Psoas muscle (tissue), 8 donors: Measurements from ENCODE around the gene SRF. TPM values are rescaled to one million over a fixed set of nuclear protein-coding genes. Genes with fewer than 3 reads are reported as not detected.

ENCODE experiments used
- ATAC-seq, 4 donors: fragments of 200-7000 bp; cut with Tn5 transposase; one replicate each; pipeline ENCODE4 v1.9.1; 2020; ENCODE audit warnings: moderate library complexity in 3 of 4, mild to moderate bottlenecking in 2 of 4
- DNase-seq, 2 donors: peaks; one replicate each; pipeline ENCODE4 v3.0.0-alpha.2; 2020
- H3K27ac ChIP-seq: fragments of 200-600 bp; one replicate; pipeline ENCODE4 v1.8.0; 2022
- H3K27me3 ChIP-seq, 3 donors: fragments of 200-600 bp in 1 of 3; one replicate each; pipeline versions ENCODE4 v1.6.1 to v1.8.0; 2013 to 2022; ENCODE audit warnings: low read length in 2 of 3, mild to moderate bottlenecking in 2 of 3, moderate library complexity in 1 of 3; ENCODE audit not compliant: insufficient read depth in 3 of 3
- H3K36me3 ChIP-seq, 2 donors: fragments of 200-600 bp in 1 of 2; one replicate each; pipeline versions ENCODE4 v1.6.1 to v1.8.0; 2013 to 2022; ENCODE audit warnings: low read depth in 1 of 2, mild to moderate bottlenecking in 1 of 2, moderate library complexity in 1 of 2; ENCODE audit not compliant: insufficient read depth in 1 of 2
- H3K4me1 ChIP-seq: fragments of 200-600 bp; one replicate; pipeline ENCODE4 v1.8.0; 2022
- H3K4me3 ChIP-seq: fragments of 200-600 bp; one replicate; pipeline ENCODE4 v1.8.0; 2022; ENCODE audit warnings: mild to moderate bottlenecking
- H3K9me3 ChIP-seq: fragments of 200-600 bp; one replicate; pipeline ENCODE4 v1.8.0; 2022
- CTCF ChIP-seq: fragments of 200-600 bp; IDR thresholded peaks from one replicate; pipeline ENCODE4 v1.8.0; 2022; ENCODE audit warnings: antibody characterized with exemption
- WGBS, 3 donors: extraction: QIAGEN DNeasy Blood & Tissue Kit; methylation state at CpG; one replicate each; pipeline versions ENCODE4 v1.1.6 to v1.1.7; 2013; 5-methylcytosine and 5-hydroxymethylcytosine counted together
- intact Hi-C, 2 donors: fragments of 100-400 bp; cut with DNase I; formaldehyde crosslinking; loops; one replicate each; pipeline versions ENCODE4 v1.11.0 to v1.14.2; 2022
- polyA plus RNA-seq, 3 donors: library from polyadenylated mRNA; stranded (reverse); fragments of 200-250 nt; gene quantifications; one replicate each; pipeline ENCODE4 v1.2.3, GENCODE V29; 2013
- total RNA-seq, 4 donors: library from RNA; stranded (reverse); fragmentation: NEBNext Ultra II Directional in 2 of 4; extraction: Animal tissue kit (Norgen Biotek cat#: 25700) in 2 of 4; gene quantifications; one replicate each; pipeline versions ENCODE4 v1.2.1 to v1.2.4, GENCODE V29; 2021 to 2023
- donor health status: healthy with polysubstance abuse.
- donor health status: DM: no; HTN: no; CAD: no; lungs with moderate emphysema.
- donor health status: Bipolar disorder and iron deficiency.
- donor health status: healthy.
- donor health status: DM: yes; HTN: yes; CAD: no.
- donor health status: DM: no; HTN: no; CAD: no.
- donor health status: DM: no; HTN: no; CAD: no.
- donor health status: DM: yes; HTN: yes; CAD: no.

The SRF gene
- total and polyA plus RNA-seq, 7 donors = 26.3 to 57.7 (median 39.3) TPM

- 58 to 64% (median 63%) methylated on average over 17 of the region's 17 CpGs for WGBS, 3 donors
- TF ChIP-seq CTCF = no peak
- peak overlapping the region; percentile 71 for H3K4me3 ChIP-seq
- intact Hi-C loops = no loop called here
- DNase-seq (peak in 1 of 2 donors; percentile 32), ATAC-seq (peak in 1 of 4 donors; percentile 9)
- peaks cover 0 to 6% (median 0%) of the 10 kb centered on the region in 3 donors for H3K27me3 ChIP-seq
- peaks cover 14% of the 10 kb centered on the region for H3K4me1 ChIP-seq
- H3K27ac ChIP-seq = peak overlapping the region; percentile 73
- H3K36me3 ChIP-seq = peaks cover 0 to 13% of the 10 kb centered on the region in 2 donors
- H3K9me3 ChIP-seq = no peaks in the 10 kb centered on the region
Measured at GRCh38 chr6:43229803-43230620, 58.9 kb downstream of the SRF start.

GRCh38 chr6:43231053-43231452 lies 60.0 kb downstream of the SRF start:
- no peak for TF ChIP-seq CTCF
- ATAC-seq (no peak), DNase-seq (peak in 1 of 2 donors; percentile 16)
- no peak overlapping the region for H3K4me3 ChIP-seq
- no peak overlapping the region for H3K27ac ChIP-seq
- H3K27me3 ChIP-seq = peaks cover 0 to 6% (median 0%) of the 10 kb centered on the region in 3 donors
- intact Hi-C loops = no loop called here
- 88 to 90% (median 90%) methylated on average over 4 of the region's 4 CpGs for WGBS, 3 donors
- peaks cover 14% of the 10 kb centered on the region for H3K4me1 ChIP-seq
- H3K9me3 ChIP-seq = no peaks in the 10 kb centered on the region
- peaks cover 0 to 4% of the 10 kb centered on the region in 2 donors for H3K36me3 ChIP-seq

Other genes starting within 250 kb of the SRF start
- 10 to 100 TPM in 2 of 4 donors, 1 to 10 TPM in 2; 6.8 to 11.9 (median 9.5) TPM for gene CNPY3, start 241.8 kb upstream of the SRF start, total RNA-seq
- 10 to 100 TPM in 2 of 3 donors, 1 to 10 TPM in 1; 5.7 to 13.7 (median 10.8) TPM for gene CNPY3, start 241.8 kb upstream of the SRF start, polyA plus RNA-seq
- under 1 TPM in 3 of 4 donors, not detected in 1; 0.34 to 0.74 (median 0.43) TPM for gene GNMT, start 210.5 kb upstream of the SRF start, total RNA-seq
- under 1 TPM; 0.09 to 0.21 (median 0.12) TPM for gene GNMT, start 210.5 kb upstream of the SRF start, polyA plus RNA-seq
- gene PEX6, start 192.1 kb upstream of the SRF start, total RNA-seq = 10 to 100 TPM; 15.4 to 37.4 (median 25.8) TPM
- 10 to 100 TPM; 12.0 to 37.8 (median 16.5) TPM for gene PEX6, start 192.1 kb upstream of the SRF start, polyA plus RNA-seq
- gene PPP2R5D, start 186.7 kb upstream of the SRF start, total RNA-seq = 10 to 100 TPM; 25.9 to 36.4 (median 31.0) TPM
- 10 to 100 TPM; 25.6 to 46.7 (median 27.1) TPM for gene PPP2R5D, start 186.7 kb upstream of the SRF start, polyA plus RNA-seq
- gene MEA1, start 157.3 kb upstream of the SRF start, total RNA-seq = 10 to 100 TPM; 20.3 to 27.5 (median 26.9) TPM
- gene MEA1, start 157.3 kb upstream of the SRF start, polyA plus RNA-seq = 10 to 100 TPM; 42.5 to 95.2 (median 48.6) TPM
- 100 to 1,000 TPM in 2 of 4 donors, 10 to 100 TPM in 2; 75.2 to 115 (median 99.1) TPM for gene KLHDC3, start 157.0 kb upstream of the SRF start, total RNA-seq
- gene KLHDC3, start 157.0 kb upstream of the SRF start, polyA plus RNA-seq = 100 to 1,000 TPM in 1 of 3 donors, 10 to 100 TPM in 2; 61.7 to 198 (median 97.1) TPM
- 10 to 100 TPM; 31.0 to 47.3 (median 37.5) TPM for gene RRP36, start 149.6 kb upstream of the SRF start, total RNA-seq
- gene RRP36, start 149.6 kb upstream of the SRF start, polyA plus RNA-seq = 10 to 100 TPM; 39.7 to 70.5 (median 68.2) TPM
- 10 to 100 TPM in 3 of 4 donors, 1 to 10 TPM in 1; 9.3 to 23.4 (median 20.1) TPM for gene CUL7, start 117.4 kb upstream of the SRF start, total RNA-seq
- gene CUL7, start 117.4 kb upstream of the SRF start, polyA plus RNA-seq = 10 to 100 TPM in 1 of 3 donors, 1 to 10 TPM in 2; 6.0 to 11.5 (median 6.5) TPM
- 100 to 1,000 TPM in 1 of 4 donors, 10 to 100 TPM in 3; 61.3 to 138 (median 94.5) TPM for gene MRPL2, start 111.8 kb upstream of the SRF start, total RNA-seq
- 100 to 1,000 TPM in 1 of 3 donors, 10 to 100 TPM in 2; 91.1 to 139 (median 91.2) TPM for gene MRPL2, start 111.8 kb upstream of the SRF start, polyA plus RNA-seq
- gene KLC4, start 111.6 kb upstream of the SRF start, total RNA-seq = 10 to 100 TPM; 13.0 to 20.9 (median 15.0) TPM
- gene KLC4, start 111.6 kb upstream of the SRF start, polyA plus RNA-seq = 10 to 100 TPM; 12.2 to 17.2 (median 13.2) TPM
- gene PTK7, start 95.0 kb upstream of the SRF start, total RNA-seq = 1 to 10 TPM in 2 of 4 donors, under 1 TPM in 2; 0.61 to 1.6 (median 1.1) TPM
- gene PTK7, start 95.0 kb upstream of the SRF start, polyA plus RNA-seq = under 1 TPM; 0.17 to 0.90 (median 0.23) TPM
- gene CUL9, start 10.9 kb downstream of the SRF start, total RNA-seq = 10 to 100 TPM in 2 of 4 donors, 1 to 10 TPM in 2; 6.5 to 10.9 (median 9.6) TPM
- 10 to 100 TPM in 2 of 3 donors, 1 to 10 TPM in 1; 6.3 to 10.8 (median 10.7) TPM for gene CUL9, start 10.9 kb downstream of the SRF start, polyA plus RNA-seq
- 10 to 100 TPM; 20.7 to 61.9 (median 37.2) TPM for gene DNPH1, start 58.2 kb downstream of the SRF start, total RNA-seq
- gene DNPH1, start 58.2 kb downstream of the SRF start, polyA plus RNA-seq = 10 to 100 TPM; 52.5 to 83.6 (median 55.9) TPM
- not detected for gene TTBK1, start 72.2 kb downstream of the SRF start, total RNA-seq
- gene TTBK1, start 72.2 kb downstream of the SRF start, polyA plus RNA-seq = under 1 TPM in 2 of 3 donors, not detected in 1; 0.01 to 0.03 TPM
- gene SLC22A7, start 127.0 kb downstream of the SRF start, total RNA-seq = not detected
- gene SLC22A7, start 127.0 kb downstream of the SRF start, polyA plus RNA-seq = not detected
- under 1 TPM in 1 of 4 donors, not detected in 3; 0.47 TPM for gene CRIP3, start 137.6 kb downstream of the SRF start, total RNA-seq
- gene CRIP3, start 137.6 kb downstream of the SRF start, polyA plus RNA-seq = under 1 TPM; 0.05 to 0.15 (median 0.09) TPM
- gene ZNF318, start 198.4 kb downstream of the SRF start, total RNA-seq = 10 to 100 TPM in 1 of 4 donors, 1 to 10 TPM in 3; 7.7 to 14.3 (median 9.5) TPM
- gene ZNF318, start 198.4 kb downstream of the SRF start, polyA plus RNA-seq = 10 to 100 TPM in 1 of 3 donors, 1 to 10 TPM in 2; 3.4 to 12.4 (median 4.5) TPM